Inferior parietal cortex (tissue), 1 donor: ENCODE measurements around the gene ADGRL4.
"Not testable (repeated sequence)": the region's sequence is repeated elsewhere in the genome, so short reads cannot be mapped to it uniquely, and the experiment has no call there.

Experiments used
- DNase-seq: peaks from one replicate; pipeline ENCODE4 v3.0.0-alpha.2; 2016; ENCODE audit errors: extremely low spot score

ADGRL4 gene

DNA sequence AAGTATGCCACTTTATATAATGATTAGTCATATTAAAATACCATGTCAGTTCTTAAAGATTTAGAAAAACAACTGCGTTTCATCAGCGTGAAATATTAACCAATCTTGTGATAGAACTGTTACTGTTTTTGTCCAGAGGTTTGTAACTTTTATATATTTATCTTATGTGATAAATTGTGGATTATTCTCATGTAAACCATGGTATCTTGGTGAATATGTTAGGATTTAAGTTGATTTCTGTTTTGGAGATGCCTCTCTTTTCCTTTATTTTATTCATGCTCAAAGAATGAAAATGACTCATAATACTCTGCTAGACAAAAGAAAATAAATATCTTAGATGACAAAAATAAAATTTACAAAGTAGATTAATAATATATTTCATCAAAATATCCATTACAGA, 88.4 kb downstream of the ADGRL4 start:
- no peak for DNase-seq

GRCh38 chr1:78916986-78917385, 89.5 kb downstream of the ADGRL4 start:
- DNase-seq, result no peak

DNA sequence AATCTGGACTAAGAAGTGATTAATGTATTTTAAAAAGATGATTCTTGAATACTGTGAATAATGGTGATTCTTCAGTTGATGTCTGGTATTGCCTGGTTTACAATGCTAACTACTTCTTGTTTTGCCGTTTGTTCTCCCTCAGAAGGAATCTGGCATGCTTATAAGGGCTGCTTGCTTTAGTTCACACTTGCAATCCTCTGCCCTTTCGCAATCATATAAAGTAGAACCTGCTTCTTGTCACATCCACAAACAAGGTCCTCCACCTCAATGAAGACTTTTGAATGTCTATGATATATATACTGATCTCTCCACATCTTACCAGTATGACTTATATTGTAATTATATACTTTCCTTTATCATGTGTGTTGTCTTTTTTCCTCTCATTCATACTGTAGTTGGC, 92.6 kb downstream of the ADGRL4 start:
- no peak for DNase-seq

DNA sequence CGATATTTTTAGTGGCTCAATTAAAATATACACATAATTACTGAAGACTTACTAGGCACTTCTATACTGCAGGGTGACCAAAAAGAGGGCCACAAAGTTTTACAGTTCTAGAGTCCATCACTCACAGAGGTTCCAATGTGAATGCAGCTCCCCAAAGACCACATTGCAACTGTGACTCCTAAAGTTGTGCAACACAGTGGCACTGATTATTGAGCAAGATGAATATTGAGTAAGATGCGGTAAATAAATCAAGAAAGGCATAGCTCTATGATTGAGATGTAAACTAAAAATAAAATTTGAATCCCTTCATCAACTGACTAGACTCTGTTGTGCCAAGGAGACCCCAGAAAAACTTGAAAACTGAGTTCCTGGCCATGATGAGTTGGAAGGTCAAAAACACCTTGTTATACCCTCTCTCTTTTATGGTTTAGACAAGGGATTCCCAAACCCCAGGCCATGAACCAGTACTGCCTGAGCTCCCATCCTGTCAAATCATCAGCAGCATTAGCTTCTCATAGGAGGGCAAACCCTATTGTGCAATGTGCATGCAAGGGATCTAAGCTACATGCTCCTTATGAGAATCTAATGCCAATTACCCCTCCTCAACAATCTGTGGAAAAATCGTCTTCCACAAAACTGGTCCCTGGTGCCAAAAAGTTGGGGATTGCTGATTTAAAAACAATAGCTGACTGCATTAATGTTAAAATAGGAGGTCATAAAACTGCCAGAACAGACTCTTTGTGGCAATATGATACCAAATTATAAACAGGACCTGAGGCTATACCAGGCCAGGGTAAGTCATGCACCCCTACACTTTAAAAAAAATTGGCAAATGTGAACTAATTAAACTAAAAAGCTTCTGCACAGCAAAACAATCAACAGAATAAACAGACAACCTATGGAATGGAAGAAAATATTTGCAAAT, 94.3 kb downstream of the ADGRL4 start:
- DNase-seq, result no peak

GRCh38 chr1:78902641-78903040, 103.9 kb downstream of the ADGRL4 start:
- no peak for DNase-seq

DNA sequence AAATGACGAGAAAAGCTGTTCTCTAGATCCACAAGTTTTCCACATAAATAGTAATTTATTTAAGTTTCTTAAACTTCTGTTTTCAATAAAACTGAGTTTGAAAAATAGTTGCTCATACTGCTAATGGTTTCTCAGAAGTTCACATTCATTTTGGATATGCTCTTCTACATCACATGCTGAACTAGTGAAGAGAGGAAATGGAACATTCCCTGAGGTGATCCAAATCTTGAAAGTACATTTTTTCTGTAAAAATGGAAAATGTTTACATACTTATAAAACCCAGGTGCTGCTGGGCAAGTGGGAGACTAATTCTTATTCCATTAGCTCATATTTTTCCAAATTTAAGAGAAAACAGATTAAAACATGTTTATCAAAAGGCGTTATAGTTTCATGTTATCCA, 111.7 kb downstream of the ADGRL4 start:
- no peak for DNase-seq

- no peak for DNase-seq
These were observed 114.2 kb downstream of the ADGRL4 start for GRCh38 chr1:78892260-78892840.

- no peak for DNase-seq
These were observed 119.1 kb downstream of the ADGRL4 start for GRCh38 chr1:78887458-78887857.

GRCh38 chr1:78884685-78885452, 121.7 kb downstream of the ADGRL4 start:
- no peak for DNase-seq

GRCh38 chr1:78880223-78880622, 126.3 kb downstream of the ADGRL4 start:
- no peak for DNase-seq

DNA sequence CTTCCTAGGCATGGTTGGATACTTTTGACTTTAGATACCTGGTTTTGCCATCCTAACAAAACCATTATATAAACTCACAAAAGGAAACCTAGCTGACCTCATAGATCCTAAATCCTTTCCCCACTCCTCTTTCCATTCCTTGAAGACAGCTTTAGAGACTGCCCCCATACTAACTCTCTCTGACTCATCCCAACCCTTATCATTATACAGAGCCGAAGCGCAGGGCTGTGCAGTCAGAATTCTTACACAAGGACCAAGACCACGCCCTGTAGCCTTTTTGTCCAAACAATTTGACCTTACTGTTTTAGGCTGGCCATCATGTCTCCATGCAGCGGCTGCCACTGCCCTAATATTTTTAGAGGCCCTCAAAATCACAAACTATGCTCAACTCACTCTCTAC, 130.5 kb downstream of the ADGRL4 start:
- not testable (repeated sequence) for DNase-seq

DNA sequence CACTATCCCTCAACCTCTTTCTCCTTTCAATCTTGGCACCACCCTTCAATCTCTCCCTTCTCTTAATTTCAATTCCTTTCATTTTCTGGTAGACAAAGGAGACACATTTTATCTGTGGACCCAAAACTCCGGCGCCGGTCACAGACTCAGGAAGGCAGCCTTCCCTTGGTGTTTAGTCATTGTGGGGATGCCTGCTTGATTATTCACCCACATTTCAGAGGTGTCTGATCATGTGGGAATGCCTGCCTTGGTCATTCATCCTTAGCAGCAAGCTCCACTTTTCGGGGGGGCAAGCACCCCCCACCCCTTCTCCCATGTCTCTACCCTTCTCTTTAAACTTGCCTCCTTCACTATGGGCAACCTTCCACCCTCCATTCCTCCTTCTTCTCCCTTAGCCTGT, 133.7 kb downstream of the ADGRL4 start:
- DNase-seq, result not testable (repeated sequence)

GRCh38 chr1:78871249-78871648, 135.3 kb downstream of the ADGRL4 start:
- DNase-seq, result no peak

DNA sequence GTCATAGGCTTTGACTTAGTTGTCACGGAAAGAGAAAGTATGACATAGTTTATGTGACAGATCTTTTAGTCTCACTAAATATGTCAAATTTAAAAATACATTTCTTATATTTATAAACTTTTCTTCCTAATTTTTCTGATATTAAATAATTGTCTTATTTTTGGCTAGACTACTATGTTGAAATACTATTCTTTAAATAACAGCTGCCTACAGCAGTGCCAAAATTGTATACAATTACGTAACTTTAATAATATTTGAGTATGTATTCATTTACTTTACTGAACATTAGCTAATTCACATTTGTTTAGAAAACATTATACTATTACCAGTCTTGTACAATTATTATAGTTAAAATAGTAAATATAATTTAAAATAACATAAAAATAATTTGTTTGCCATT, 137.4 kb downstream of the ADGRL4 start:
- no peak for DNase-seq

DNA sequence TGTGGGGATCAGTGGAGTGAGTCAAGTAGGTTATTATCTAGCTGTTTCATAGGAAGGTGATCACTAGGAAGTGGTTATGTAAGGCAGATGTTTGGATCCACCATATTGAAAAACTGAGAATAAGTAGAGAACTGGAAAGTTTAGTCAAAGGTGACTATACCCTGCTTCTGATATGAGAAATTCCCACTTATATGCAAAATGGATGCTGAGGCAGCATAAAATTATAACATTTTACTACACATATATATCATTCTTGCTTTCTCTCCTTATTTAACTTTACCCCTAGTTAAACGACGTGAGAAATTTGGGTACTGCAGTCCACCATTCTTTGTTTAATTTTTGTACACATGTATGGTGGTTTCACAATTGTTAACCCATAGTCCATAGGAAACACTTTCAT, 142.4 kb downstream of the ADGRL4 start:
- DNase-seq, result no peak

DNA sequence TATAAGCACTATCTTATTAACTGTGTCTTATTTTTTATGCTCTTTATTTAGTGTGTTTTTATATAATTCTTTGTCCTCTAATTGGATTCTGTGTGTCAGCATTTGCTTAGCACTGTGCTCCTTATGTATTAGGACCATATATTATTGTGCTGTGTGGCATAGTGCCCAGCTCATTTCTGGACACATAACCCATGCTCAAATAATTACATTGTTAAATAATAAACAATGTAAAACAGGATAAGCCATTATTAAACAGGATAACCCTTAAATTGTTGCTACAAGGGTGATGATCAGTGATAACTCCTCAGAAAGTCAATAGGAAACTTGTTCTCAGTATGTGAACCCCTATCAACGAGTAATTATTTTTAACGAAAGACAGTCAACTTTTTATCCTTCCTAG, 150.4 kb downstream of the ADGRL4 start:
- DNase-seq, result no peak

- no peak for DNase-seq
These were observed 151.3 kb downstream of the ADGRL4 start for GRCh38 chr1:78855258-78855657.

GRCh38 chr1:78854556-78854955, 152.0 kb downstream of the ADGRL4 start:
- no peak for DNase-seq

- DNase-seq, result no peak
These were observed 163.0 kb downstream of the ADGRL4 start for GRCh38 chr1:78843546-78843945.

- no peak for DNase-seq
These were observed 163.4 kb downstream of the ADGRL4 start for GRCh38 chr1:78843111-78843510.

- DNase-seq, result peak; percentile 15
These were observed 165.9 kb downstream of the ADGRL4 start for GRCh38 chr1:78840453-78841271.
